Body of pancreas (tissue), 4 donors: ENCODE measurements around the gene ATP8B4.

Source experiments
- CTCF ChIP-seq, 7 experiments: fragments of 450-650 bp in 4 of 7; fragments of 200-600 bp in 3 of 7; sonication (generic) in 3 of 7; IDR thresholded peaks; one replicate each; pipeline ENCODE4 v1.5.1; 2016 to 2019; ENCODE audit warnings: antibody characterized with exemption in 7 of 7
- POLR2A ChIP-seq, 3 donors: fragments of 450-650 bp; IDR thresholded peaks; one replicate each; pipeline ENCODE4 v1.6.1; 2016; ENCODE audit warnings: antibody characterized with exemption in 3 of 3, mild to moderate bottlenecking in 2 of 3

GRCh38 chr15:49826640-49827234 is 292.3 kb downstream of the ATP8B4 start:
- TF ChIP-seq CTCF (IDR thresholded peaks at IDR 0.05) (no peak), POLR2A (IDR thresholded peaks at IDR 0.05) (no peak)
